Measurements from ENCODE around the gene ITGB1BP2. TPM values are rescaled to one million over a fixed set of nuclear protein-coding genes. Genes with fewer than 3 reads are reported as not detected.

ITGB1BP2 gene
- total RNA-seq = 1 to 10 TPM in 1 of 2 donors, under 1 TPM in 1; 0.96 to 2.5 TPM

DNA sequence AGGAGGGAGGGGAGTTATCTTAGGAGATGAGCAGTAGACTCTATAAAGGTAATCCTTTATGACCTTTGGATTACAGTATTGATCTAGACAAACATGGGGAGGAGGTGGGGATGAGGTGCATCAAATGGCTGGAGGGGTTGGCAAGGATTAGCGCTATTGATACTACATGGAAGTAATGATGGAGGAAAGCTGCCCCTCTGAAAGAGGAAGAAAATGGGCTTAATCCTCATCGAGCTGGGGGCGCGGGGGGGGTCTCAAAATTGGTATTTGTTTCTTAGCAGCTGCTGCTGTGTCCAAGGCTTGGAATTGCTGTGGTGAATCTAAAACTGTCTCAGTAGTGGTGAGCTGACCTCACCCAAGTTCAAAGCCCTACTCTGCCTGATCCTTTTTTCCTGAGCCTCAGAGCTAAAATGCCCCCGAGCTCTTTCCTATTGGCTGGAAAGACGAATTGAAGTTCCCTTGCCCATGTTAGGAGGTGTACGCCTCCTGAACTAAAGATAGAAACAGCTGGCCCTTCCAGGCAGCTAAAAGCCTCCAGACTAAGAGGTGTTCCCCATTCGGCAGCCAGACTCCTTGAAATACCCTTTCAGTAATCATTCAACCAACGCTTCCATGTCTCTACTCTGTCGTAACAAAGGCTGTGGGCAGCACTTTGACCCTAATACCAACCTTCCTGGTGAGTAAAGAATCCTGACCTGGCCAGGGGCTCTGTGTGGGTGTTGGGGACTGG is at the start of gene ITGB1BP2:
ITGB1BP2 (plus strand) TSS at position 556 of the 730 bp plus-strand sequence; CDS start at position 613, 57 bp downstream.
- TF ChIP-seq, protein P1, sequence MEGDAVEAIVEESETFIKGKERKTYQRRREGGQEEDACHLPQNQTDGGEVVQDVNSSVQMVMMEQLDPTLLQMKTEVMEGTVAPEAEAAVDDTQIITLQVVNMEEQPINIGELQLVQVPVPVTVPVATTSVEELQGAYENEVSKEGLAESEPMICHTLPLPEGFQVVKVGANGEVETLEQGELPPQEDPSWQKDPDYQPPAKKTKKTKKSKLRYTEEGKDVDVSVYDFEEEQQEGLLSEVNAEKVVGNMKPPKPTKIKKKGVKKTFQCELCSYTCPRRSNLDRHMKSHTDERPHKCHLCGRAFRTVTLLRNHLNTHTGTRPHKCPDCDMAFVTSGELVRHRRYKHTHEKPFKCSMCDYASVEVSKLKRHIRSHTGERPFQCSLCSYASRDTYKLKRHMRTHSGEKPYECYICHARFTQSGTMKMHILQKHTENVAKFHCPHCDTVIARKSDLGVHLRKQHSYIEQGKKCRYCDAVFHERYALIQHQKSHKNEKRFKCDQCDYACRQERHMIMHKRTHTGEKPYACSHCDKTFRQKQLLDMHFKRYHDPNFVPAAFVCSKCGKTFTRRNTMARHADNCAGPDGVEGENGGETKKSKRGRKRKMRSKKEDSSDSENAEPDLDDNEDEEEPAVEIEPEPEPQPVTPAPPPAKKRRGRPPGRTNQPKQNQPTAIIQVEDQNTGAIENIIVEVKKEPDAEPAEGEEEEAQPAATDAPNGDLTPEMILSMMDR (IDR thresholded peaks at IDR 0.05) = no peak
- no peak within 1 kb of the TSS for H3K4me3 ChIP-seq
- H3K27me3 ChIP-seq = no peaks in the 10 kb centered on the region
- DNase-seq = no peak
- no peak within 1 kb of the TSS for H3K27ac ChIP-seq
- intact Hi-C loops (cut with DNase I) = no loop called here
- H3K9ac ChIP-seq (ENCODE audit: low read depth in 2 of 2, low read length in 2 of 2) = no peak within 1 kb of the TSS
- no peaks in the 10 kb centered on the region for H3K4me1 ChIP-seq
- no peaks in the 10 kb centered on the region for H3K9me3 ChIP-seq
- peaks cover 6% of the 10 kb centered on the region for H3K36me3 ChIP-seq

DNA sequence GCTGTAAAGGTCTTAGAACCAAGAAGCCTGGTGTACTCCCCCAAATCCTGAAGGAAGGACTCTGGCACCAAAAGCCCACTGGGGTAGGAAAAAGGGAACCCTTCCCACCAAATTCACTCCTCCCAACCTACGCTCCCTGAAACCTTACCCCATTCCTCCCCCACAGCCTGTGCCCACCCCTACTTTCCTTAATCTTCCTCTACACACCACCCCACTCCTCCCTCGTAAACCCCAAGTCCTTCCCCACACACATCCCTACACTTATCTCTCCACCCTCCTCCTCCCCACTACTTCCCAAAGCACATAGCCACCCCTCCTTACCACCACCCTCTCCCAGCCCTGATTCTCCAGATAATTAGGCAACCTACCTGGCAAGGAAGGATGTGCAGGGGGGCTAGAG is 49.3 kb upstream of the ITGB1BP2 start:
- no peak overlapping the region for H3K27ac ChIP-seq
- intact Hi-C loops (cut with DNase I) = loop anchor here (10.0 kb wide), 1 partner anchor 67 kb away; no protein-coding TSS in a partner anchor
- H3K9ac ChIP-seq (ENCODE audit: low read depth in 2 of 2, low read length in 2 of 2) = no peak overlapping the region
- no peaks in the 10 kb centered on the region for H3K4me1 ChIP-seq
- no peaks in the 10 kb centered on the region for H3K9me3 ChIP-seq
- H3K27me3 ChIP-seq = no peaks in the 10 kb centered on the region
- TF ChIP-seq, protein P1 (IDR thresholded peaks at IDR 0.05) = no peak
- DNase-seq = no peak
- H3K36me3 ChIP-seq = no peaks in the 10 kb centered on the region
- no peak overlapping the region for H3K4me3 ChIP-seq

DNA sequence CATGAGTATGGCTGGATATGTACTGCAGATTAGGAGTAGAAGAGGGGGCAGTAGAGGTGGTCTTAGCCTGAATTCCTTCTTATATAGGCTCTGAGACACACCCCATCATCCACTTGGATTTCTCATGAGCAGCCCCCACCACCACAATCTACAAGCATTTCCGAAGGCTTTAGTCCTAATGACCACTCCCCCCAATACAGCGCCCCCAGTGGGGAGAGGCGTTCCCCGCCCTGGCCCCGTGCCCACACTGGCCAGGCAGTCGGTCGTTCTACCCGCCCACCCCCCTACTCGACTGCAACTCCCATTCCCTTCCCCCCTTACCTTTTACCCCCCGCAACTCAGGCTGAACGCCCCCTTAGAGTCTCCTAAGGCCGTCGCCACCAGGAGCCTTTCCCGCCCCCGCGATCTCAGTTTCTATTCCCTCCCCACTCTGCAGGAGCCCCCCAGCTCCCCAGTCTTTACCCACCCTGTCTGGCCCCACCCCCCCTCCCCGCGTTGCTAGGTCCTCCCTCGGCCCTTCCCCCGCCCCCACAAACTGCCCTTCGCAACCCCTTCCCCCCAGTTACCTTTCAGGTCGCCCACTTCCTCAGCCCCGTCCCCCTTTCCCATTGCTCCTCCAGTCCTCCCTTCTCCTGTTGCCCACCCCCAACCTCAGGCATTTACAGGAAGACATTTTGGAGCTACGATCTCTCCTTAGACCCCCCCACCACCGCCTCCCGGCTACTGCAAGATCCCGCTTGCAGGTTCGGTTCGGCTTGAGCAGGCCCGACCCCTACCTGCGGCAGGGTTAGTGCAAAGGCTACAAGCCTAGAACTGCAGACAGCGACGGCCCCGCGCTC is 48.1 kb upstream of the ITGB1BP2 start:
- Histone ChIP-seq H3K36me3 (no peaks in the 10 kb centered on the region), H3K9ac (ENCODE audit: low read depth in 2 of 2, low read length in 2 of 2) (peak overlapping the region; percentile 35 to 73), H3K27ac (peak overlapping the region; percentile 16), H3K9me3 (no peaks in the 10 kb centered on the region), H3K4me3 (peak overlapping the region; percentile 56), H3K27me3 (no peaks in the 10 kb centered on the region), H3K4me1 (no peaks in the 10 kb centered on the region)
- DNase-seq = peak; percentile 44
- TF ChIP-seq, protein P1 (IDR thresholded peaks at IDR 0.05) = peak; percentile 13
- intact Hi-C loops (cut with DNase I) = loop anchor here (10.0 kb wide), 1 partner anchor 69 kb away; no protein-coding TSS in a partner anchor

DNA sequence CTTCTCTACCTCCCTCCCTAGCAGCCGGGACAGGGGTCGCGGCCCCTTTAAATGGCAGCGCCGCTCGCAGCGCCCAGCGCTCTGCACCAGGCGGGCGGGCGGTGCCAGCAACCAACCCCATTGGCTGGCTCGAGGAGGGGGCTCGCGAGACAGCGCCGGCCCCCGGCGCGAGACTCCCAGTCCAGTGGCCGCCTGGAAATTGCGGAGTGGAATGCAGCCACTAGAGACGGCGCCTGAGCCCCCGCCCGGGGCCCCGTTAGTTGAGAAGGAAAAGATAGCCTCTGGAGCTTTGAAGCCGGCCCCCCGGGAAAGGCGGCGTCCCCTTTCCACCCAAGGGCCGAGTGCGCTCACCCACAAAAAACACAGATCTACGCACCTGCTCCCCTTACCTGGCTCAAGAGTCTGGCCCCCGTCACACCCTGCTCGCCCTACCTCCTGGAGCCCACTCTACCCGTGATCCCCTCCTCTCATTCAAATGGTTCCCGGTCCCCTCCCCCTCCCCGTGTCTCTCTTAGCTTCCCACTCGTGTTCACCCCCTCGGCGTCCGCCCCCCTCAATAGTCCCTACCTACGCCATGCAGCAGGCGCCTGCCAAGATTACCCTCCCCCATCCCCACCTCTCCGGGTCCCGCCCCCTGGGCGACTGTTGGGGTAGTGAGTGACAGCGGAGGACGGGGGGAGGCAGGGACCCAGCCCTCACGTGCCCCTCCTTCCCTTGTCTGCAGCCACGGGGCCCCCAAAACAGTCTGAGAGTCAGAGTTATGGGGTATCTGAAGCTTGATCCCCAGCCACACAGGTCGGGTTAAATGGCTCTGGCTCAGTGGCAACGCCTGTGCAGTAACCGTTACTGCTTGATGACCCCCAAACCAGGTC is 47.2 kb upstream of the ITGB1BP2 start, which contains the start of gene ZMYM3:
ZMYM3 (minus strand) TSS at position 49 of the 872 bp plus-strand sequence. CDS start 885 bp downstream, outside the sequence.
- TF ChIP-seq, protein P1 (IDR thresholded peaks at IDR 0.05) = no peak
- Histone ChIP-seq H3K27ac (peak within 1 kb of the TSS; percentile 16), H3K27me3 (no peaks in the 10 kb centered on the region), H3K36me3 (no peaks in the 10 kb centered on the region), H3K9ac (ENCODE audit: low read depth in 2 of 2, low read length in 2 of 2) (peak within 1 kb of the TSS; percentile 76 to 77), H3K4me3 (peak within 1 kb of the TSS; percentile 56), H3K4me1 (no peaks in the 10 kb centered on the region), H3K9me3 (no peaks in the 10 kb centered on the region)
- intact Hi-C loops (cut with DNase I) = loop anchor here (10.0 kb wide), 1 partner anchor 70 kb away; no protein-coding TSS in a partner anchor
- peak; percentile 86 for DNase-seq

All from colonic mucosa (tissue), 4 donors.